ENCODE results near the gene BCL2L1. TPM values are rescaled to one million over a fixed set of nuclear protein-coding genes. Genes with fewer than 3 reads are reported as not detected.

The BCL2L1 gene
- total and polyA plus RNA-seq, 10 of the 15 experiments (the other 5 are each of a cell fraction or from before 2014, with no cell fraction given) = 0.63 to 67.7 (median 43.6) TPM

DNA sequence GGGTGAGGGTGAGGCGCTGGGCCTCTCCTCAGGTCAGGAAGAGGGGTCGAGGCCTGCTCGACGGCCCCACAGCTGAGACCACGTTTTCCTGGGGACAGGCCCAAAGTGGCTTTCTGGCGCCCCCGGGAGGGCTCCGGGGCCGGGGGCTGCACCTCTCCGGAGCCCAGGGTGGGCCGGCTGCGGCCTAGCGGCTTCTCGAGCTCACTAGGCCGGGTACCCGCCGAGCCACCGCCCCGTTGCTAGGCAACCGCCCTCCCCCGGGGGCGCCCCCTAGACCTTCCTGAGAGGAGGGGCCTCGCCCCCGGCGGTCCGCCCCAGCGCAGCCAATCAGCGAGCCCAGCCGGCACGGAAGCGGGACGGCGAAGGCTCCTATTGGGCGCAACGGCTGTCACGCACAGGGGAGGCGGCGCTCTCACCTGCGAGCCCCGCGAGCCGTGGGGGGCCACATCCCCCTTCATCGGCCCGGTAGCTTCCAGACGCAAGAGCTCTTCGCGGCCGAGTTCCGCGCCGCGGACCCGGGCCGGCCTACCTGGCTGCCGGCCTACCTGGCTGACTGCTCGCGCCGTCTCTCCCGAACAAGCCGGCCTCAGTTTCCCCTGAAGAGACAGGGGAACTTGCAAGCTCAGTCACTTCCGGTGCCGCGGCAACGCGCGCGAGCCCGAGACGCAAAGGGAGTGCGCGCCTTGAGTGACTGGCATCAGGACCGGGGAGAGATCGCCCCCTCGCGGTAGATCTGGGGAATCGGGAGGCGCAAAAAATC, 831 bp upstream of the BCL2L1 start (continued):
- TF ChIP-seq STAT1 (conservative IDR thresholded peaks at IDR 0.05) (peak; percentile 15; the same call in 1 of the 2 replicates), FOXM1 (IDR thresholded peaks at IDR 0.05; ENCODE audit: low read depth, low read length) (no peak), STAT3 (IDR thresholded peaks at IDR 0.05; ENCODE audit: low read depth, low read length) (no peak), YBX1 (IDR thresholded peaks at IDR 0.05) (no peak), POU2F2 (IDR thresholded peaks at IDR 0.05; ENCODE audit: borderline replicate concordance, low read depth, low read length) (peak; percentile 58; the same call in 1 of the 3 replicates), SP1 (IDR thresholded peaks at IDR 0.05; ENCODE audit: low read depth, low read length) (peak; percentile 97), BMI1 (IDR thresholded peaks at IDR 0.05; ENCODE audit: borderline replicate concordance) (peak; percentile 100), SMC3 (IDR thresholded peaks at IDR 0.05; ENCODE audit: borderline replicate concordance, low read length) (peak; percentile 97), SPI1 (IDR thresholded peaks at IDR 0.05; ENCODE audit: borderline replicate concordance, insufficient read depth, low read depth, low read length) (peak; percentile 19; the same call in 1 of the 2 replicates), BHLHE40 (IDR thresholded peaks at IDR 0.05; ENCODE audit: borderline replicate concordance in 1 of 2, low read depth in 2 of 2, low read length in 1 of 2) (peak in 1 of 2 experiments; percentile 75; a peak in 2 of 4 replicates), CHD2 (IDR thresholded peaks at IDR 0.05; ENCODE audit: borderline replicate concordance, low read depth, low read length) (peak; percentile 94), ZNF217 (IDR thresholded peaks at IDR 0.05) (no peak; the same call in 1 of the 2 replicates), TCF12 (IDR thresholded peaks at IDR 0.05; ENCODE audit: low read depth, low read length) (no peak)
- TF ChIP-seq, protein P1, sequence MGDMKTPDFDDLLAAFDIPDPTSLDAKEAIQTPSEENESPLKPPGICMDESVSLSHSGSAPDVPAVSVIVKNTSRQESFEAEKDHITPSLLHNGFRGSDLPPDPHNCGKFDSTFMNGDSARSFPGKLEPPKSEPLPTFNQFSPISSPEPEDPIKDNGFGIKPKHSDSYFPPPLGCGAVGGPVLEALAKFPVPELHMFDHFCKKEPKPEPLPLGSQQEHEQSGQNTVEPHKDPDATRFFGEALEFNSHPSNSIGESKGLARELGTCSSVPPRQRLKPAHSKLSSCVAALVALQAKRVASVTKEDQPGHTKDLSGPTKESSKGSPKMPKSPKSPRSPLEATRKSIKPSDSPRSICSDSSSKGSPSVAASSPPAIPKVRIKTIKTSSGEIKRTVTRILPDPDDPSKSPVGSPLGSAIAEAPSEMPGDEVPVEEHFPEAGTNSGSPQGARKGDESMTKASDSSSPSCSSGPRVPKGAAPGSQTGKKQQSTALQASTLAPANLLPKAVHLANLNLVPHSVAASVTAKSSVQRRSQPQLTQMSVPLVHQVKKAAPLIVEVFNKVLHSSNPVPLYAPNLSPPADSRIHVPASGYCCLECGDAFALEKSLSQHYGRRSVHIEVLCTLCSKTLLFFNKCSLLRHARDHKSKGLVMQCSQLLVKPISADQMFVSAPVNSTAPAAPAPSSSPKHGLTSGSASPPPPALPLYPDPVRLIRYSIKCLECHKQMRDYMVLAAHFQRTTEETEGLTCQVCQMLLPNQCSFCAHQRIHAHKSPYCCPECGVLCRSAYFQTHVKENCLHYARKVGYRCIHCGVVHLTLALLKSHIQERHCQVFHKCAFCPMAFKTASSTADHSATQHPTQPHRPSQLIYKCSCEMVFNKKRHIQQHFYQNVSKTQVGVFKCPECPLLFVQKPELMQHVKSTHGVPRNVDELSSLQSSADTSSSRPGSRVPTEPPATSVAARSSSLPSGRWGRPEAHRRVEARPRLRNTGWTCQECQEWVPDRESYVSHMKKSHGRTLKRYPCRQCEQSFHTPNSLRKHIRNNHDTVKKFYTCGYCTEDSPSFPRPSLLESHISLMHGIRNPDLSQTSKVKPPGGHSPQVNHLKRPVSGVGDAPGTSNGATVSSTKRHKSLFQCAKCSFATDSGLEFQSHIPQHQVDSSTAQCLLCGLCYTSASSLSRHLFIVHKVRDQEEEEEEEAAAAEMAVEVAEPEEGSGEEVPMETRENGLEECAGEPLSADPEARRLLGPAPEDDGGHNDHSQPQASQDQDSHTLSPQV (IDR thresholded peaks at IDR 0.05) = 0 out of 2 replicates have a peak, but pooled peaks have one; percentile 47
- TF ChIP-seq, protein P2, sequence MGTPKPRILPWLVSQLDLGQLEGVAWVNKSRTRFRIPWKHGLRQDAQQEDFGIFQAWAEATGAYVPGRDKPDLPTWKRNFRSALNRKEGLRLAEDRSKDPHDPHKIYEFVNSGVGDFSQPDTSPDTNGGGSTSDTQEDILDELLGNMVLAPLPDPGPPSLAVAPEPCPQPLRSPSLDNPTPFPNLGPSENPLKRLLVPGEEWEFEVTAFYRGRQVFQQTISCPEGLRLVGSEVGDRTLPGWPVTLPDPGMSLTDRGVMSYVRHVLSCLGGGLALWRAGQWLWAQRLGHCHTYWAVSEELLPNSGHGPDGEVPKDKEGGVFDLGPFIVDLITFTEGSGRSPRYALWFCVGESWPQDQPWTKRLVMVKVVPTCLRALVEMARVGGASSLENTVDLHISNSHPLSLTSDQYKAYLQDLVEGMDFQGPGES (IDR thresholded peaks at IDR 0.05) = peak; percentile 94
- TF ChIP-seq, protein P3, sequence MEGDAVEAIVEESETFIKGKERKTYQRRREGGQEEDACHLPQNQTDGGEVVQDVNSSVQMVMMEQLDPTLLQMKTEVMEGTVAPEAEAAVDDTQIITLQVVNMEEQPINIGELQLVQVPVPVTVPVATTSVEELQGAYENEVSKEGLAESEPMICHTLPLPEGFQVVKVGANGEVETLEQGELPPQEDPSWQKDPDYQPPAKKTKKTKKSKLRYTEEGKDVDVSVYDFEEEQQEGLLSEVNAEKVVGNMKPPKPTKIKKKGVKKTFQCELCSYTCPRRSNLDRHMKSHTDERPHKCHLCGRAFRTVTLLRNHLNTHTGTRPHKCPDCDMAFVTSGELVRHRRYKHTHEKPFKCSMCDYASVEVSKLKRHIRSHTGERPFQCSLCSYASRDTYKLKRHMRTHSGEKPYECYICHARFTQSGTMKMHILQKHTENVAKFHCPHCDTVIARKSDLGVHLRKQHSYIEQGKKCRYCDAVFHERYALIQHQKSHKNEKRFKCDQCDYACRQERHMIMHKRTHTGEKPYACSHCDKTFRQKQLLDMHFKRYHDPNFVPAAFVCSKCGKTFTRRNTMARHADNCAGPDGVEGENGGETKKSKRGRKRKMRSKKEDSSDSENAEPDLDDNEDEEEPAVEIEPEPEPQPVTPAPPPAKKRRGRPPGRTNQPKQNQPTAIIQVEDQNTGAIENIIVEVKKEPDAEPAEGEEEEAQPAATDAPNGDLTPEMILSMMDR (IDR thresholded peaks at IDR 0.05 in 2 of 3, conservative IDR thresholded peaks at IDR 0.05 in 1 of 3; ENCODE audit: control insufficient read depth in 2 of 3, extremely low read depth in 1 of 3, insufficient read depth in 1 of 3, low read depth in 3 of 3, low read length in 3 of 3) = peak; percentile 91 to 99 (median 97)
- TF ChIP-seq, protein P4, sequence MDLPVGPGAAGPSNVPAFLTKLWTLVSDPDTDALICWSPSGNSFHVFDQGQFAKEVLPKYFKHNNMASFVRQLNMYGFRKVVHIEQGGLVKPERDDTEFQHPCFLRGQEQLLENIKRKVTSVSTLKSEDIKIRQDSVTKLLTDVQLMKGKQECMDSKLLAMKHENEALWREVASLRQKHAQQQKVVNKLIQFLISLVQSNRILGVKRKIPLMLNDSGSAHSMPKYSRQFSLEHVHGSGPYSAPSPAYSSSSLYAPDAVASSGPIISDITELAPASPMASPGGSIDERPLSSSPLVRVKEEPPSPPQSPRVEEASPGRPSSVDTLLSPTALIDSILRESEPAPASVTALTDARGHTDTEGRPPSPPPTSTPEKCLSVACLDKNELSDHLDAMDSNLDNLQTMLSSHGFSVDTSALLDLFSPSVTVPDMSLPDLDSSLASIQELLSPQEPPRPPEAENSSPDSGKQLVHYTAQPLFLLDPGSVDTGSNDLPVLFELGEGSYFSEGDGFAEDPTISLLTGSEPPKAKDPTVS (IDR thresholded peaks at IDR 0.05; ENCODE audit: low read depth, low read length) = no peak
